K562 (cell line): Measurements from ENCODE around the gene PHYKPL. TPM values are rescaled to one million over a fixed set of nuclear protein-coding genes. Genes with fewer than 3 reads are reported as not detected.

Experiments used
- ATAC-seq: fragments of 200-7000 bp; cut with Tn5 transposase; 3 replicates; pipeline ENCODE4 v1.9.1; 2020; ENCODE audit warnings: moderate library complexity
- BruUV-seq: library from RNA; stranded (reverse); fragments of 400-500 nt; replicated peaks from 2 replicates; lab custom pipeline; 2021; lab: Mats Ljungman, UMichigan
- CTCF ChIA-PET: fragments of 300-600 bp; formaldehyde crosslinking; extraction: SDS; loops from one replicate; lab custom pipeline; 2021; ENCODE audit warnings: low intra/inter-chr PET ratio; lab: Yijun Ruan, JAX
- POLR2A ChIA-PET: fragments of 300-600, 350-650 bp; sonication (Branson Sonifier 250); formaldehyde crosslinking; extraction: SDS; loops from one replicate; lab custom pipeline; 2021; ENCODE audit warnings: antibody characterized with exemption, inconsistent platforms; lab: Yijun Ruan, JAX
- DNase-seq, 4 experiments: peaks; one replicate each; pipeline versions ENCODE4 v3.0.0 to v3.0.0-alpha.2; 2011 to 2018; ENCODE audit warnings: low spot score in 3 of 4, mixed read lengths in 3 of 4; ENCODE audit errors: extremely low read depth in 1 of 4
- FAIRE-seq: peaks from 2 replicates; lab custom pipeline; 2011; peaks lifted over from hg19 to GRCh38; lab: Jason Lieb, UNC
- H2AFZ ChIP-seq: 2 replicates; pipeline ENCODE4 v1.6.0; 2011; ENCODE audit warnings: low read depth, low read length, control low read depth, inconsistent platforms
- H3K27ac ChIP-seq: fragments of 200-600 bp; 3 replicates; pipeline ENCODE4 v1.8.0; 2011; ENCODE audit warnings: low read depth, mild to moderate bottlenecking, control low read depth, inconsistent platforms, low read length, moderate library complexity, mixed read lengths; ENCODE audit errors: extremely low read depth
- H3K27me3 ChIP-seq, 2 experiments: fragments of 300-600 bp in 1 of 2; 2 replicates in 1 of 2; 3 replicates in 1 of 2; pipeline versions ENCODE4 v1.6.0 to v1.8.0; 2011; ENCODE audit warnings: inconsistent platforms in 2 of 2, low read length in 2 of 2, mild to moderate bottlenecking in 1 of 2, mixed read lengths in 1 of 2, moderate library complexity in 1 of 2; ENCODE audit not compliant: control insufficient read depth in 2 of 2, insufficient read depth in 2 of 2
- H3K36me3 ChIP-seq: fragments of 300-600 bp; 3 replicates; pipeline ENCODE4 v1.8.0; 2011; ENCODE audit warnings: mild to moderate bottlenecking, low read length, inconsistent platforms; ENCODE audit not compliant: control insufficient read depth, insufficient read depth
- H3K4me1 ChIP-seq, 2 experiments: fragments of 200-600 bp in 1 of 2; replicated peaks in 1 of 2; 2 replicates in 1 of 2; 3 replicates in 1 of 2; pipeline versions ENCODE4 v1.5.1 to v1.8.0; 2011; ENCODE audit warnings: inconsistent platforms in 2 of 2, low read length in 2 of 2, mild to moderate bottlenecking in 1 of 2, mixed read lengths in 1 of 2, moderate library complexity in 1 of 2; ENCODE audit not compliant: control insufficient read depth in 2 of 2, insufficient read depth in 2 of 2
- H3K4me2 ChIP-seq: 2 replicates; pipeline ENCODE4 v1.6.1; 2011; ENCODE audit warnings: low read length, control low read depth, inconsistent platforms, mixed read lengths; ENCODE audit not compliant: insufficient read depth
- H3K4me3 ChIP-seq: fragments of 200-600 bp; sonication (generic), shearing (Covaris generic); 2 replicates; pipeline ENCODE4 v1.5.1; 2016; ENCODE audit warnings: control low read depth, inconsistent platforms
- H3K79me2 ChIP-seq: fragments of 200-600 bp; 3 replicates; pipeline ENCODE4 v1.8.0; 2011; ENCODE audit warnings: low read length, inconsistent platforms; ENCODE audit not compliant: control insufficient read depth, insufficient read depth
- H3K9ac ChIP-seq, 2 experiments: 2 replicates each; pipeline versions ENCODE4 v1.6.0 to v1.6.1; 2011; ENCODE audit warnings: low read depth in 2 of 2, low read length in 2 of 2, control low read depth in 1 of 2, inconsistent platforms in 1 of 2, mild to moderate bottlenecking in 1 of 2, mixed read lengths in 1 of 2; ENCODE audit not compliant: insufficient read depth in 1 of 2
- H3K9me1 ChIP-seq: one replicate; pipeline ENCODE4 v1.6.0; 2011; ENCODE audit warnings: inconsistent platforms, mild to moderate bottlenecking, low read length, moderate library complexity; ENCODE audit not compliant: control insufficient read depth, insufficient read depth
- H3K9me3 ChIP-seq: replicated peaks from 2 replicates; pipeline ENCODE4 v1.5.1; 2011; ENCODE audit warnings: low read depth, low read length, inconsistent platforms; ENCODE audit not compliant: control insufficient read depth, insufficient read depth
- H4K20me1 ChIP-seq: replicated peaks from 2 replicates; pipeline ENCODE4 v1.6.1; 2011; ENCODE audit warnings: low read length, inconsistent platforms, mixed read lengths; ENCODE audit not compliant: control insufficient read depth, insufficient read depth
- ARID3B ChIP-seq: fragments of 250-450 bp; sonication (Bioruptor Pico); IDR thresholded peaks from 2 replicates; pipeline ENCODE4 v1.4.0; 2020; ENCODE audit warnings: borderline replicate concordance
- ARNT ChIP-seq, 2 experiments: fragments of 450-650 bp; IDR thresholded peaks; 2 replicates each; pipeline ENCODE4 v1.6.1; 2016; ENCODE audit warnings: mild to moderate bottlenecking in 1 of 2
- EP300 ChIP-seq: IDR thresholded peaks from 2 replicates; pipeline ENCODE4 v1.6.1; 2012; ENCODE audit warnings: low read length, improper control_type of control experiment
- EZH2 ChIP-seq: IDR thresholded peaks from 2 replicates; pipeline ENCODE4 v1.6.1; 2012; ENCODE audit warnings: low read depth, mild to moderate bottlenecking, inconsistent platforms, low read length, borderline replicate concordance
- FOXK1 ChIP-seq: sonication (generic); formaldehyde crosslinking; IDR thresholded peaks from 2 replicates; pipeline ENCODE4 v1.8.0; 2022; ENCODE audit warnings: missing genetic modification reagents, mild to moderate bottlenecking, borderline replicate concordance
- NR3C1 ChIP-seq: sonication (generic); formaldehyde crosslinking; IDR thresholded peaks from 2 replicates; pipeline ENCODE4 v1.8.1; 2022; ENCODE audit warnings: missing genetic modification reagents
- PHF8 ChIP-seq: fragments of 200-600 bp; sonication (generic); IDR thresholded peaks from 2 replicates; pipeline ENCODE4 v1.6.1; 2012; ENCODE audit warnings: mixed run types, mild to moderate bottlenecking, inconsistent platforms, low read length, moderate library complexity, borderline replicate concordance
- SOX6 ChIP-seq: fragments of 450-650 bp; IDR thresholded peaks from 2 replicates; pipeline ENCODE4 v1.6.1; 2014; ENCODE audit warnings: mild to moderate bottlenecking
- THRAP3 ChIP-seq: fragments of 450-650 bp; IDR thresholded peaks from 2 replicates; pipeline ENCODE4 v1.6.1; 2016; ENCODE audit warnings: mild to moderate bottlenecking, inconsistent platforms, borderline replicate concordance
- ZBTB17 ChIP-seq: fragments of 450-650 bp; formaldehyde crosslinking; IDR thresholded peaks from 2 replicates; pipeline ENCODE4 v1.4.0; 2020; ENCODE audit warnings: mild to moderate bottlenecking
- ZNF263 ChIP-seq: sonication (generic); formaldehyde crosslinking; IDR thresholded peaks from 2 replicates; pipeline ENCODE4 v1.8.0; 2022; ENCODE audit warnings: mild to moderate bottlenecking, missing genetic modification reagents, borderline replicate concordance
- ZNF395 ChIP-seq: fragments of 200-800 bp; sonication (Bioruptor generic); IDR thresholded peaks from 2 replicates; pipeline ENCODE4 v1.6.1; 2017; ENCODE audit warnings: missing genetic modification characterization, missing compliant biosample characterization
- ZNF561 ChIP-seq: fragments of 450-650 bp; formaldehyde crosslinking; conservative IDR thresholded peaks from 2 replicates; pipeline ENCODE4 v1.4.0; 2020; ENCODE audit warnings: mild to moderate bottlenecking, moderate library complexity
- WGBS: fragments of 100-300 bp; shearing (Covaris generic); methylation state at CpG from one replicate; pipeline ENCODE4 v1.1.6; 2016; ENCODE audit warnings: low coverage, mixed read lengths; ENCODE audit not compliant: insufficient coverage; ENCODE audit errors: missing lambda C conversion rate; 5-methylcytosine and 5-hydroxymethylcytosine counted together
- in situ Hi-C: fragments of 300-500 bp; cut with MboI; formaldehyde crosslinking; loops from 4 replicates; pipeline ENCODE4 v1.15.0; 2018; ENCODE audit warnings: inconsistent platforms, mixed read lengths
- intact Hi-C: fragments of 100-400 bp; cut with micrococcal nuclease; formaldehyde crosslinking; loops from 2 replicates; pipeline ENCODE4 v1.14.2; 2022
- polyA plus RNA-seq, 8 experiments: library from polyadenylated mRNA; depleted of rRNA in 4 of 8; stranded (reverse) in 5 of 8; unstranded in 3 of 8; fragments of >200 nt; fragmentation: Nextera tagmentation in 2 of 8; fragmentation: Illumina TruSeq in 1 of 8; extraction: Ambion mirVana in 2 of 8; extraction: Trizol in 1 of 8; gene quantifications; 2 replicates each; pipeline versions ENCODE4 v1.2.1 to v1.2.3, GENCODE V29; 2011 to 2014; ENCODE audit warnings: inconsistent platforms in 1 of 8, missing spikeins in 1 of 8
- total RNA-seq, 7 experiments: library from RNA; depleted of rRNA in 6 of 7; stranded (reverse); fragments of >200 nt in 6 of 7; fragmentation: Illumina TruSeq in 2 of 7; extraction: Trizol in 2 of 7; gene quantifications; 2 replicates each; pipeline versions ENCODE4 v1.2.1 to v1.2.3, GENCODE V29; 2011 to 2021; ENCODE audit warnings: low replicate concordance in 1 of 7
- TF ChIP-seq, protein P1 (sequence below): sonication (generic); formaldehyde crosslinking; IDR thresholded peaks from 2 replicates; pipeline ENCODE4 v1.8.0; 2022; ENCODE audit warnings: mild to moderate bottlenecking, missing genetic modification reagents
- TF ChIP-seq, protein P2 (sequence below): sonication (generic); formaldehyde crosslinking; IDR thresholded peaks from 2 replicates; pipeline ENCODE4 v1.9.0; 2022; ENCODE audit warnings: mild to moderate bottlenecking, missing genetic modification reagents

The PHYKPL gene
- total and polyA plus RNA-seq, 9 of the 15 experiments (the other 6 are each of a cell fraction or from before 2014, with no cell fraction given) = 4.7 to 34.7 (median 18.6) TPM

- peaks cover 8% of the 10 kb centered on the region for H3K79me2 ChIP-seq
- ChIA-PET POLR2A (interaction anchor here (0.6 kb wide), 2 partner anchors 41 to 409 kb away, joined by 3 to 4 read pairs; no protein-coding TSS in a partner anchor), CTCF (interaction anchor here (0.5 to 1.3 kb wide), 2 partner anchors 320 to 602 kb away, joined by 3 to 4 read pairs; no protein-coding TSS in a partner anchor)
- 11% methylated on average over 4 of the region's 4 CpGs for WGBS
- in situ Hi-C loops = no loop called here
- peaks cover 25 to 45% of the 10 kb centered on the region in 2 experiments for H3K4me1 ChIP-seq
- DNase-seq = peak in 3 of 4 experiments; percentile 39 to 69 (median 53)
- no peaks in the 10 kb centered on the region for H3K36me3 ChIP-seq
- no peak overlapping the region for H3K4me3 ChIP-seq
- ATAC-seq = no peak
- intact Hi-C loops = loop anchor here (5.0 kb wide), 2 partner anchors 316 to 601 kb away; no protein-coding TSS in a partner anchor
- H3K27me3 ChIP-seq = peaks cover 0 to under 1% of the 10 kb centered on the region in 2 experiments; a peak in 2 of 5 replicates
- H2AFZ ChIP-seq = peak overlapping the region; percentile 75
- peak; percentile 89 for FAIRE-seq
- no peaks in the 10 kb centered on the region for H3K9me1 ChIP-seq
- no TSS peak for BruUV-seq
- H3K9ac ChIP-seq = no peak overlapping the region; a peak in 1 of 4 replicates
- H3K9me3 ChIP-seq = no peaks in the 10 kb centered on the region
- H3K27ac ChIP-seq = no peak overlapping the region
- H3K4me2 ChIP-seq = peak overlapping the region; percentile 22; the same call in 1 of the 2 replicates
- no peaks in the 10 kb centered on the region for H4K20me1 ChIP-seq
- TF ChIP-seq, protein P1, sequence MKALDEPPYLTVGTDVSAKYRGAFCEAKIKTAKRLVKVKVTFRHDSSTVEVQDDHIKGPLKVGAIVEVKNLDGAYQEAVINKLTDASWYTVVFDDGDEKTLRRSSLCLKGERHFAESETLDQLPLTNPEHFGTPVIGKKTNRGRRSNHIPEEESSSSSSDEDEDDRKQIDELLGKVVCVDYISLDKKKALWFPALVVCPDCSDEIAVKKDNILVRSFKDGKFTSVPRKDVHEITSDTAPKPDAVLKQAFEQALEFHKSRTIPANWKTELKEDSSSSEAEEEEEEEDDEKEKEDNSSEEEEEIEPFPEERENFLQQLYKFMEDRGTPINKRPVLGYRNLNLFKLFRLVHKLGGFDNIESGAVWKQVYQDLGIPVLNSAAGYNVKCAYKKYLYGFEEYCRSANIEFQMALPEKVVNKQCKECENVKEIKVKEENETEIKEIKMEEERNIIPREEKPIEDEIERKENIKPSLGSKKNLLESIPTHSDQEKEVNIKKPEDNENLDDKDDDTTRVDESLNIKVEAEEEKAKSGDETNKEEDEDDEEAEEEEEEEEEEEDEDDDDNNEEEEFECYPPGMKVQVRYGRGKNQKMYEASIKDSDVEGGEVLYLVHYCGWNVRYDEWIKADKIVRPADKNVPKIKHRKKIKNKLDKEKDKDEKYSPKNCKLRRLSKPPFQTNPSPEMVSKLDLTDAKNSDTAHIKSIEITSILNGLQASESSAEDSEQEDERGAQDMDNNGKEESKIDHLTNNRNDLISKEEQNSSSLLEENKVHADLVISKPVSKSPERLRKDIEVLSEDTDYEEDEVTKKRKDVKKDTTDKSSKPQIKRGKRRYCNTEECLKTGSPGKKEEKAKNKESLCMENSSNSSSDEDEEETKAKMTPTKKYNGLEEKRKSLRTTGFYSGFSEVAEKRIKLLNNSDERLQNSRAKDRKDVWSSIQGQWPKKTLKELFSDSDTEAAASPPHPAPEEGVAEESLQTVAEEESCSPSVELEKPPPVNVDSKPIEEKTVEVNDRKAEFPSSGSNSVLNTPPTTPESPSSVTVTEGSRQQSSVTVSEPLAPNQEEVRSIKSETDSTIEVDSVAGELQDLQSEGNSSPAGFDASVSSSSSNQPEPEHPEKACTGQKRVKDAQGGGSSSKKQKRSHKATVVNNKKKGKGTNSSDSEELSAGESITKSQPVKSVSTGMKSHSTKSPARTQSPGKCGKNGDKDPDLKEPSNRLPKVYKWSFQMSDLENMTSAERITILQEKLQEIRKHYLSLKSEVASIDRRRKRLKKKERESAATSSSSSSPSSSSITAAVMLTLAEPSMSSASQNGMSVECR (CRISPR knock-in tag) = no peak
- no peak for TF ChIP-seq FOXK1 (CRISPR knock-in tag)
- TF ChIP-seq ZBTB17 (CRISPR knock-in tag) = no peak
- no peak for TF ChIP-seq THRAP3
- TF ChIP-seq ZNF561 (CRISPR knock-in tag) = no peak
- no peak for TF ChIP-seq EP300
- no peak for TF ChIP-seq ARNT (IDR thresholded peaks at IDR 0.05)
- TF ChIP-seq ZNF263 (CRISPR knock-in tag) = 0 out of 2 replicates have a peak, but pooled peaks have one; percentile 15
- TF ChIP-seq PHF8 = no peak
- no peak for TF ChIP-seq ZNF395 (CRISPR knock-in tag)
- TF ChIP-seq ARID3B (CRISPR knock-in tag) = no peak
- TF ChIP-seq EZH2 = no peak
- TF ChIP-seq, protein P2, sequence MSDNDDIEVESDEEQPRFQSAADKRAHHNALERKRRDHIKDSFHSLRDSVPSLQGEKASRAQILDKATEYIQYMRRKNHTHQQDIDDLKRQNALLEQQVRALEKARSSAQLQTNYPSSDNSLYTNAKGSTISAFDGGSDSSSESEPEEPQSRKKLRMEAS (CRISPR knock-in tag) = peak; percentile 48; the same call in 1 of the 2 replicates
- TF ChIP-seq NR3C1 = no peak
- TF ChIP-seq SOX6 = no peak
These were observed 4.1 kb upstream of the PHYKPL start for GRCh38 chr5:178236679-178237078.
